ENCODE measurements around the gene PHAF1.

GRCh38 chr16:67109407-67110135 lies at the start of gene PHAF1:
- TF ChIP-seq CTCF (IDR thresholded peaks at IDR 0.05), result no peak
- no peak for TF ChIP-seq EP300 (IDR thresholded peaks at IDR 0.05)
- peak; percentile 79 to 94 (median 83) for TF ChIP-seq POLR2AphosphoS5 (IDR thresholded peaks at IDR 0.05)
- no peak for TF ChIP-seq POLR2A (IDR thresholded peaks at IDR 0.05)
